ENCODE data around the gene NOP9.

Gene NOP9

DNA sequence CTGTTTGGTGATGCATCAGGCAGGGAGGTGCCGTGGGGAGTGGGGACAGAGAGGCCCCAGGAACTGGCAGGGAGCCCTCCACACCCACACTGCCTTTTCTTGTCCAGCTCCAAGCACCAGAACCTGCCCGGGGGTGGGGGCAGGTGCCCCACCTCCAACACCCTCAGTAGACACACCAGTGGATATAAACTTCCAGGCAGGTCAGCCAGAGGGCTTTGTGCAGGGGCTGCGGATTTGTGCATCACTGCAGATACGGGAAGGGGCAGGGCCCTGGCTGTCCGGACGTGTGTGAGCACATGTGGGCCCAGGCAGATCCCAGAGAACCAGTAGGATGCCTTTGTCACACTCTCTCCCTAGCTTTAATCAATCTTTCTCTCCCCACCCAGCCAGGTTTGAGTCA is 35.4 kb upstream of the NOP9 start:
- TF ChIP-seq, protein P1, sequence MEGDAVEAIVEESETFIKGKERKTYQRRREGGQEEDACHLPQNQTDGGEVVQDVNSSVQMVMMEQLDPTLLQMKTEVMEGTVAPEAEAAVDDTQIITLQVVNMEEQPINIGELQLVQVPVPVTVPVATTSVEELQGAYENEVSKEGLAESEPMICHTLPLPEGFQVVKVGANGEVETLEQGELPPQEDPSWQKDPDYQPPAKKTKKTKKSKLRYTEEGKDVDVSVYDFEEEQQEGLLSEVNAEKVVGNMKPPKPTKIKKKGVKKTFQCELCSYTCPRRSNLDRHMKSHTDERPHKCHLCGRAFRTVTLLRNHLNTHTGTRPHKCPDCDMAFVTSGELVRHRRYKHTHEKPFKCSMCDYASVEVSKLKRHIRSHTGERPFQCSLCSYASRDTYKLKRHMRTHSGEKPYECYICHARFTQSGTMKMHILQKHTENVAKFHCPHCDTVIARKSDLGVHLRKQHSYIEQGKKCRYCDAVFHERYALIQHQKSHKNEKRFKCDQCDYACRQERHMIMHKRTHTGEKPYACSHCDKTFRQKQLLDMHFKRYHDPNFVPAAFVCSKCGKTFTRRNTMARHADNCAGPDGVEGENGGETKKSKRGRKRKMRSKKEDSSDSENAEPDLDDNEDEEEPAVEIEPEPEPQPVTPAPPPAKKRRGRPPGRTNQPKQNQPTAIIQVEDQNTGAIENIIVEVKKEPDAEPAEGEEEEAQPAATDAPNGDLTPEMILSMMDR (IDR thresholded peaks at IDR 0.05; ENCODE audit: low read depth, low read length) = no peak
- H3K4me3 ChIP-seq (ENCODE audit: low read depth, low read length) = no peak overlapping the region

GRCh38 chr14:24266344-24267244 is 33.1 kb upstream of the NOP9 start:
- H3K4me3 ChIP-seq (ENCODE audit: low read depth, low read length) = no peak overlapping the region
- TF ChIP-seq, protein P1 (IDR thresholded peaks at IDR 0.05; ENCODE audit: low read depth, low read length) = no peak

GRCh38 chr14:24267516-24267915 is 32.1 kb upstream of the NOP9 start:
- TF ChIP-seq, protein P1 (IDR thresholded peaks at IDR 0.05; ENCODE audit: low read depth, low read length) = no peak

GRCh38 chr14:24268225-24268624 is 31.4 kb upstream of the NOP9 start:
- H3K4me3 ChIP-seq (ENCODE audit: low read depth, low read length) = no peak overlapping the region
- TF ChIP-seq, protein P1 (IDR thresholded peaks at IDR 0.05; ENCODE audit: low read depth, low read length) = no peak

More at GRCh38 chr14:24267516-24267915, 32.1 kb upstream of the NOP9 start:
- H3K4me3 ChIP-seq (ENCODE audit: low read depth, low read length) = no peak overlapping the region

- TF ChIP-seq, protein P1 (IDR thresholded peaks at IDR 0.05; ENCODE audit: low read depth, low read length) = no peak
- H3K4me3 ChIP-seq (ENCODE audit: low read depth, low read length) = no peak overlapping the region
Measured at GRCh38 chr14:24269368-24269767, 30.3 kb upstream of the NOP9 start.

DNA sequence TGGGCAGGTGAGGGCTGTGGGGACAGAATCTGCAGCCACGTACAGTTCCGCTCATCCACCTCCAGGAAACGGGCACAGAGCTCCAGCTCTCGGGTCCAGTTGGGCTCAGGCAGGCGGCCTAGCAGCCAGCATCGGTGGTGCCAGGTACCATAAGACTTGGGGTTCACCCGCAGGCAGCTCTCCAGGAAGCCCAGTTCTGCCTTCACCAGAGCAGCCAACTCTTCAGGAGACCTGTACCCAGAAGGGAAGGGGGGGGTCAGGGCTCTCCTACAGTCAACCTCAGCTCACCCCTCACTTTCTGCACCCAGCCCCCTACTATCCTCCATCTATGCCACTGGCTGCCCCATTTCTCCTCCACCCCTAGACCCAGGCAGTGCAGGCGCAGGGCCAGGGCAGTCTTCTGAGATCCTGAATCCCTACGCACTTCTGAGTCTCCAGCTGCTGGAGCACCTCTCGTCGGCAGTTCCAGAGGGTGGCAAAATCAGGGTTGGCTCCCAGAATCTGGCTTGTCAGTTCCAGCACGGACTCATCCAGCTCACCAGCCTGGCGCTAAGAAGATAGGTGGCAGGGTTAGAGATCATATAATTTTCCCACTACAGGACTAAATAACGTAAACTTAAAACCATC is 29.6 kb upstream of the NOP9 start:
- TF ChIP-seq, protein P1 (IDR thresholded peaks at IDR 0.05; ENCODE audit: low read depth, low read length) = no peak
- H3K4me3 ChIP-seq (ENCODE audit: low read depth, low read length) = no peak overlapping the region

Measured in WI38 (cell line).